K562 (cell line): Measurements from ENCODE around the gene ZNF687. TPM values are rescaled to one million over a fixed set of nuclear protein-coding genes. Genes with fewer than 3 reads are reported as not detected.

Experiments used
- ATAC-seq: fragments of 200-7000 bp; cut with Tn5 transposase; 3 replicates; pipeline ENCODE4 v1.9.1; 2020; ENCODE audit warnings: moderate library complexity
- BruUV-seq: library from RNA; stranded (reverse); fragments of 400-500 nt; replicated peaks from 2 replicates; lab custom pipeline; 2021; lab: Mats Ljungman, UMichigan
- CTCF ChIA-PET: fragments of 300-600 bp; formaldehyde crosslinking; extraction: SDS; loops from one replicate; lab custom pipeline; 2021; ENCODE audit warnings: low intra/inter-chr PET ratio; lab: Yijun Ruan, JAX
- POLR2A ChIA-PET: fragments of 300-600, 350-650 bp; sonication (Branson Sonifier 250); formaldehyde crosslinking; extraction: SDS; loops from one replicate; lab custom pipeline; 2021; ENCODE audit warnings: antibody characterized with exemption, inconsistent platforms; lab: Yijun Ruan, JAX
- DNase-seq, 4 experiments: peaks; one replicate each; pipeline versions ENCODE4 v3.0.0 to v3.0.0-alpha.2; 2011 to 2018; ENCODE audit warnings: low spot score in 3 of 4, mixed read lengths in 3 of 4; ENCODE audit errors: extremely low read depth in 1 of 4
- FAIRE-seq: peaks from 2 replicates; lab custom pipeline; 2011; peaks lifted over from hg19 to GRCh38; lab: Jason Lieb, UNC
- H2AFZ ChIP-seq: 2 replicates; pipeline ENCODE4 v1.6.0; 2011; ENCODE audit warnings: low read depth, low read length, control low read depth, inconsistent platforms
- H3K27ac ChIP-seq: fragments of 200-600 bp; 3 replicates; pipeline ENCODE4 v1.8.0; 2011; ENCODE audit warnings: low read depth, mild to moderate bottlenecking, control low read depth, inconsistent platforms, low read length, moderate library complexity, mixed read lengths; ENCODE audit errors: extremely low read depth
- H3K27me3 ChIP-seq, 2 experiments: fragments of 300-600 bp in 1 of 2; 2 replicates in 1 of 2; 3 replicates in 1 of 2; pipeline versions ENCODE4 v1.6.0 to v1.8.0; 2011; ENCODE audit warnings: inconsistent platforms in 2 of 2, low read length in 2 of 2, mild to moderate bottlenecking in 1 of 2, mixed read lengths in 1 of 2, moderate library complexity in 1 of 2; ENCODE audit not compliant: control insufficient read depth in 2 of 2, insufficient read depth in 2 of 2
- H3K36me3 ChIP-seq: fragments of 300-600 bp; 3 replicates; pipeline ENCODE4 v1.8.0; 2011; ENCODE audit warnings: mild to moderate bottlenecking, low read length, inconsistent platforms; ENCODE audit not compliant: control insufficient read depth, insufficient read depth
- H3K4me1 ChIP-seq, 2 experiments: fragments of 200-600 bp in 1 of 2; replicated peaks in 1 of 2; 2 replicates in 1 of 2; 3 replicates in 1 of 2; pipeline versions ENCODE4 v1.5.1 to v1.8.0; 2011; ENCODE audit warnings: inconsistent platforms in 2 of 2, low read length in 2 of 2, mild to moderate bottlenecking in 1 of 2, mixed read lengths in 1 of 2, moderate library complexity in 1 of 2; ENCODE audit not compliant: control insufficient read depth in 2 of 2, insufficient read depth in 2 of 2
- H3K4me2 ChIP-seq: 2 replicates; pipeline ENCODE4 v1.6.1; 2011; ENCODE audit warnings: low read length, control low read depth, inconsistent platforms, mixed read lengths; ENCODE audit not compliant: insufficient read depth
- H3K4me3 ChIP-seq: fragments of 200-600 bp; sonication (generic), shearing (Covaris generic); 2 replicates; pipeline ENCODE4 v1.5.1; 2016; ENCODE audit warnings: control low read depth, inconsistent platforms
- H3K79me2 ChIP-seq: fragments of 200-600 bp; 3 replicates; pipeline ENCODE4 v1.8.0; 2011; ENCODE audit warnings: low read length, inconsistent platforms; ENCODE audit not compliant: control insufficient read depth, insufficient read depth
- H3K9ac ChIP-seq, 2 experiments: 2 replicates each; pipeline versions ENCODE4 v1.6.0 to v1.6.1; 2011; ENCODE audit warnings: low read depth in 2 of 2, low read length in 2 of 2, control low read depth in 1 of 2, inconsistent platforms in 1 of 2, mild to moderate bottlenecking in 1 of 2, mixed read lengths in 1 of 2; ENCODE audit not compliant: insufficient read depth in 1 of 2
- H3K9me1 ChIP-seq: one replicate; pipeline ENCODE4 v1.6.0; 2011; ENCODE audit warnings: inconsistent platforms, mild to moderate bottlenecking, low read length, moderate library complexity; ENCODE audit not compliant: control insufficient read depth, insufficient read depth
- H3K9me3 ChIP-seq: replicated peaks from 2 replicates; pipeline ENCODE4 v1.5.1; 2011; ENCODE audit warnings: low read depth, low read length, inconsistent platforms; ENCODE audit not compliant: control insufficient read depth, insufficient read depth
- H4K20me1 ChIP-seq: replicated peaks from 2 replicates; pipeline ENCODE4 v1.6.1; 2011; ENCODE audit warnings: low read length, inconsistent platforms, mixed read lengths; ENCODE audit not compliant: control insufficient read depth, insufficient read depth
- KAT7 ChIP-seq: sonication (generic); formaldehyde crosslinking; IDR thresholded peaks from 2 replicates; pipeline ENCODE4 v1.8.0; 2022; ENCODE audit warnings: missing genetic modification reagents, mild to moderate bottlenecking, borderline replicate concordance
- MGA ChIP-seq: fragments of 450-650 bp; IDR thresholded peaks from 2 replicates; pipeline ENCODE4 v1.6.1; 2016; ENCODE audit warnings: mild to moderate bottlenecking, moderate library complexity
- MTA3 ChIP-seq: fragments of 450-650 bp; formaldehyde crosslinking; IDR thresholded peaks from 2 replicates; pipeline ENCODE4 v1.6.1; 2017; ENCODE audit warnings: mild to moderate bottlenecking, borderline replicate concordance
- XRCC5 ChIP-seq: fragments of 200-400 bp; formaldehyde crosslinking; IDR thresholded peaks from 2 replicates; pipeline ENCODE4 v1.6.1; 2017; ENCODE audit warnings: low read depth, mild to moderate bottlenecking, low read length
- ZFX ChIP-seq: sonication (generic); formaldehyde crosslinking; IDR thresholded peaks from 2 replicates; pipeline ENCODE4 v1.8.0; 2022; ENCODE audit warnings: mild to moderate bottlenecking, missing genetic modification reagents, moderate library complexity
- ZNF695 ChIP-seq: fragments of 450-650 bp; formaldehyde crosslinking; IDR thresholded peaks from 2 replicates; pipeline ENCODE4 v1.4.0; 2020; ENCODE audit warnings: mild to moderate bottlenecking, moderate library complexity
- WGBS: fragments of 100-300 bp; shearing (Covaris generic); methylation state at CpG from one replicate; pipeline ENCODE4 v1.1.6; 2016; ENCODE audit warnings: low coverage, mixed read lengths; ENCODE audit not compliant: insufficient coverage; ENCODE audit errors: missing lambda C conversion rate; 5-methylcytosine and 5-hydroxymethylcytosine counted together
- in situ Hi-C: fragments of 300-500 bp; cut with MboI; formaldehyde crosslinking; loops from 4 replicates; pipeline ENCODE4 v1.15.0; 2018; ENCODE audit warnings: inconsistent platforms, mixed read lengths
- intact Hi-C: fragments of 100-400 bp; cut with micrococcal nuclease; formaldehyde crosslinking; loops from 2 replicates; pipeline ENCODE4 v1.14.2; 2022
- polyA plus RNA-seq, 8 experiments: library from polyadenylated mRNA; depleted of rRNA in 4 of 8; stranded (reverse) in 5 of 8; unstranded in 3 of 8; fragments of >200 nt; fragmentation: Nextera tagmentation in 2 of 8; fragmentation: Illumina TruSeq in 1 of 8; extraction: Ambion mirVana in 2 of 8; extraction: Trizol in 1 of 8; gene quantifications; 2 replicates each; pipeline versions ENCODE4 v1.2.1 to v1.2.3, GENCODE V29; 2011 to 2014; ENCODE audit warnings: inconsistent platforms in 1 of 8, missing spikeins in 1 of 8
- total RNA-seq, 7 experiments: library from RNA; depleted of rRNA in 6 of 7; stranded (reverse); fragments of >200 nt in 6 of 7; fragmentation: Illumina TruSeq in 2 of 7; extraction: Trizol in 2 of 7; gene quantifications; 2 replicates each; pipeline versions ENCODE4 v1.2.1 to v1.2.3, GENCODE V29; 2011 to 2021; ENCODE audit warnings: low replicate concordance in 1 of 7

Gene ZNF687
- total and polyA plus RNA-seq, 9 of the 15 experiments (the other 6 are each of a cell fraction or from before 2014, with no cell fraction given) = 0.13 to 26.4 (median 10.6) TPM

GRCh38 chr1:151327223-151327902 lies 45.3 kb downstream of the ZNF687 start, which contains the start of gene PI4KB (continued):
- TF ChIP-seq XRCC5 = peak; percentile 88

- peak overlapping the region; percentile 86 for H3K27ac ChIP-seq
- TSS peak; percentile 93 for BruUV-seq
- peaks cover 18% of the 10 kb centered on the region for H3K36me3 ChIP-seq
- peak overlapping the region; percentile 55 for H3K4me3 ChIP-seq
- H3K9me3 ChIP-seq = no peaks in the 10 kb centered on the region
- intact Hi-C loops (loop anchor here (1.0 kb wide), 1 partner anchor 17 kb away; no protein-coding TSS in a partner anchor), in situ Hi-C loops (no loop called here)
- peak; percentile 36 to 63 (median 40) for DNase-seq
- peak; percentile 52 for FAIRE-seq
- H3K9me1 ChIP-seq = no peaks in the 10 kb centered on the region
- peak overlapping the region; percentile 97 for H2AFZ ChIP-seq
- H3K79me2 ChIP-seq = peaks cover 31% of the 10 kb centered on the region
- ATAC-seq = peak; percentile 57
- 3% methylated on average over 34 of the region's 34 CpGs for whole genome bisulfite sequencing
- ChIA-PET POLR2A (interaction anchor here (0.7 to 12.6 kb wide), 14 partner anchors 8 to 438 kb away, joined by 3 to 156 read pairs (median 6); partner anchors contain the start of genes PSMB4 and PSMD4), CTCF (no interaction called here)
- H3K4me2 ChIP-seq = peak overlapping the region; percentile 97
- H4K20me1 ChIP-seq = 0 out of 2 replicates have a peak, but pooled peaks cover 5% of the 10 kb centered on the region
- H3K27me3 ChIP-seq = no peaks in the 10 kb centered on the region
- peak overlapping the region; percentile 72 to 94 for H3K9ac ChIP-seq
- H3K4me1 ChIP-seq = peaks cover 3 to 26% of the 10 kb centered on the region in 2 experiments; a peak in 3 of 5 replicates
- TF ChIP-seq MGA (0 out of 2 replicates have a peak, but pooled peaks have one; percentile 46), ZFX (peak; percentile 75), KAT7 (peak; percentile 75; the same call in 1 of the 2 replicates), MTA3 (peak; percentile 48; the same call in 1 of the 2 replicates), ZNF695 (CRISPR knock-in tag) (no peak)
Observed at GRCh38 chr1:151327903-151328674, 46.0 kb downstream of the ZNF687 start.
